IMR-90 (cell line): ENCODE data around the gene GOLGA1. TPM values are rescaled to one million over a fixed set of nuclear protein-coding genes. Genes with fewer than 3 reads are reported as not detected.

Experiments
- ATAC-seq: fragments of 200-7000 bp; cut with Tn5 transposase; 2 replicates; pipeline ENCODE4 v1.9.1; 2020; ENCODE audit warnings: low read depth, mild to moderate bottlenecking, moderate library complexity
- BruUV-seq: library from RNA; stranded (reverse); fragments of 400-500 nt; replicated peaks from 2 replicates; lab custom pipeline; 2021; lab: Mats Ljungman, UMichigan
- CTCF ChIA-PET: fragments of 300-600 bp; formaldehyde crosslinking; extraction: SDS; loops from one replicate; lab custom pipeline; 2021; ENCODE audit warnings: antibody characterized with exemption; lab: Yijun Ruan, JAX
- POLR2A ChIA-PET: fragments of 300-600 bp; sonication (Branson Sonifier 250); formaldehyde crosslinking; loops from one replicate; lab custom pipeline; 2022; ENCODE audit warnings: antibody characterized with exemption; ENCODE audit not compliant: unreplicated experiment; lab: Charles Lee
- DNase-seq: peaks from one replicate; pipeline ENCODE4 v3.0.0; 2013
- H2AFZ ChIP-seq: replicated peaks from 2 replicates; pipeline ENCODE3; 2013; ENCODE audit warnings: low read length, mild to moderate bottlenecking; ENCODE audit not compliant: poor library complexity
- H2AK5ac ChIP-seq: 2 replicates; pipeline ENCODE4 v1.6.1; 2013; ENCODE audit warnings: low read depth, low read length, inconsistent platforms
- H2AK9ac ChIP-seq: replicated peaks from 2 replicates; pipeline ENCODE3; 2013; ENCODE audit warnings: mild to moderate bottlenecking, low read depth, low read length, moderate library complexity; ENCODE audit not compliant: poor library complexity
- H2BK120ac ChIP-seq: 2 replicates; pipeline ENCODE4 v1.6.1; 2013; ENCODE audit warnings: low read depth, low read length, inconsistent platforms
- H2BK15ac ChIP-seq: 3 replicates; pipeline ENCODE4 v1.6.1; 2013; ENCODE audit warnings: low read depth, low read length, inconsistent platforms
- H2BK20ac ChIP-seq: 2 replicates; pipeline ENCODE4 v1.6.1; 2013; ENCODE audit warnings: low read depth, mild to moderate bottlenecking, inconsistent platforms, low read length, moderate library complexity
- H2BK5ac ChIP-seq: 2 replicates; pipeline ENCODE4 v1.6.1; 2013; ENCODE audit warnings: mild to moderate bottlenecking, low read depth, low read length, inconsistent platforms; ENCODE audit not compliant: poor library complexity, severe bottlenecking
- H3K14ac ChIP-seq: replicated peaks from 2 replicates; pipeline ENCODE4 v1.6.1; 2013; ENCODE audit warnings: low read depth, low read length, inconsistent platforms
- H3K18ac ChIP-seq: 2 replicates; pipeline ENCODE4 v1.6.1; 2013; ENCODE audit warnings: low read depth, low read length, control low read depth
- H3K23ac ChIP-seq: 2 replicates; pipeline ENCODE4 v1.6.1; 2013; ENCODE audit warnings: low read depth, low read length, inconsistent platforms
- H3K27ac ChIP-seq: 2 replicates; pipeline ENCODE4 v1.5.1; 2013; ENCODE audit warnings: mild to moderate bottlenecking, control low read depth, low read length; ENCODE audit not compliant: insufficient read depth
- H3K27me3 ChIP-seq: 2 replicates; pipeline ENCODE4 v1.6.1; 2013; ENCODE audit warnings: low read length; ENCODE audit not compliant: control insufficient read depth, insufficient read depth
- H3K36me3 ChIP-seq: 2 replicates; pipeline ENCODE4 v1.6.1; 2013; ENCODE audit warnings: low read length, mixed read lengths; ENCODE audit not compliant: control insufficient read depth, insufficient read depth
- H3K4ac ChIP-seq: 2 replicates; pipeline ENCODE4 v1.6.1; 2013; ENCODE audit warnings: low read depth, low read length, inconsistent platforms
- H3K4me1 ChIP-seq: 2 replicates; pipeline ENCODE4 v1.6.1; 2013; ENCODE audit warnings: low read length, mixed read lengths; ENCODE audit not compliant: control insufficient read depth, insufficient read depth
- H3K4me2 ChIP-seq: 2 replicates; pipeline ENCODE4 v1.6.1; 2013; ENCODE audit warnings: low read depth, mild to moderate bottlenecking, control low read depth, low read length, moderate library complexity
- H3K4me3 ChIP-seq: 2 replicates; pipeline ENCODE4 v1.5.1; 2013; ENCODE audit warnings: low read depth, mild to moderate bottlenecking, control low read depth, low read length, moderate library complexity; ENCODE audit not compliant: insufficient read depth
- H3K56ac ChIP-seq: 2 replicates; pipeline ENCODE4 v1.6.1; 2013; ENCODE audit warnings: low read length, inconsistent platforms; ENCODE audit not compliant: insufficient read depth; ENCODE audit errors: extremely low read depth
- H3K79me1 ChIP-seq, 2 experiments: 2 replicates each; pipeline ENCODE4 v1.6.1; 2013; ENCODE audit warnings: low read length in 2 of 2, inconsistent platforms in 1 of 2, low read depth in 1 of 2
- H3K9ac ChIP-seq: 2 replicates; pipeline ENCODE4 v1.6.1; 2013; ENCODE audit warnings: low read depth, low read length, control low read depth
- H3K9me1 ChIP-seq: 2 replicates; pipeline ENCODE4 v1.6.1; 2013; ENCODE audit warnings: low read length, inconsistent platforms; ENCODE audit not compliant: insufficient read depth
- H3K9me3 ChIP-seq: 2 replicates; pipeline ENCODE4 v1.6.1; 2013; ENCODE audit warnings: low read length; ENCODE audit not compliant: control insufficient read depth, insufficient read depth
- H4K20me1 ChIP-seq: 2 replicates; pipeline ENCODE4 v1.6.1; 2013; ENCODE audit warnings: low read length, inconsistent platforms; ENCODE audit not compliant: insufficient read depth
- H4K5ac ChIP-seq: 2 replicates; pipeline ENCODE4 v1.6.1; 2013; ENCODE audit warnings: mild to moderate bottlenecking, low read depth, low read length, control low read depth
- H4K8ac ChIP-seq, 2 experiments: 2 replicates each; pipeline ENCODE4 v1.6.1; 2013; ENCODE audit warnings: low read depth in 2 of 2, low read length in 2 of 2, control low read depth in 1 of 2, inconsistent platforms in 1 of 2
- H4K91ac ChIP-seq: 2 replicates; pipeline ENCODE4 v1.6.1; 2013; ENCODE audit warnings: low read depth, low read length, inconsistent platforms; ENCODE audit not compliant: insufficient read depth
- CEBPB ChIP-seq: IDR thresholded peaks from 2 replicates; pipeline ENCODE4 v1.6.1; 2012; ENCODE audit warnings: low read depth, low read length, improper control_type of control experiment
- CHD1 ChIP-seq: IDR thresholded peaks from 2 replicates; pipeline ENCODE4 v1.6.1; 2012; ENCODE audit warnings: low read depth, low read length, improper control_type of control experiment
- CTCF ChIP-seq: conservative IDR thresholded peaks from 2 replicates; pipeline ENCODE4 v1.5.1; 2012; ENCODE audit warnings: mild to moderate bottlenecking, low read depth, low read length, improper control_type of control experiment
- MAFK ChIP-seq: IDR thresholded peaks from 2 replicates; pipeline ENCODE4 v1.6.1; 2012; ENCODE audit warnings: low read depth, low read length, improper control_type of control experiment
- POLR2A ChIP-seq: IDR thresholded peaks from 2 replicates; pipeline ENCODE4 v1.6.1; 2012; ENCODE audit warnings: mild to moderate bottlenecking, low read depth, low read length
- RCOR1 ChIP-seq: IDR thresholded peaks from 2 replicates; pipeline ENCODE4 v1.6.1; 2012; ENCODE audit warnings: mild to moderate bottlenecking, low read length, improper control_type of control experiment; ENCODE audit not compliant: insufficient replicate concordance
- USF2 ChIP-seq: fragments of 150-350 bp; IDR thresholded peaks from 2 replicates; pipeline ENCODE4 v1.6.1; 2017; ENCODE audit warnings: mild to moderate bottlenecking, antibody characterized with exemption, low read length, low read depth
- WGBS, 2 experiments: methylation state at CpG; one replicate each; pipeline versions ENCODE4 v1.1.5 to v1.1.7; 2013; ENCODE audit warnings: missing lambda C conversion rate in 2 of 2; ENCODE audit not compliant: insufficient read length in 1 of 2; ENCODE audit errors: extremely low coverage in 2 of 2; 5-methylcytosine and 5-hydroxymethylcytosine counted together
- dilution Hi-C: fragments of 300-500 bp; cut with HindIII; formaldehyde crosslinking; loops from one replicate; pipeline ENCODE4 v1.14.3; 2018; ENCODE audit warnings: low sequenced_read_pairs; ENCODE audit not compliant: unreplicated experiment
- in situ Hi-C: fragments of 300-500 bp; cut with MboI; formaldehyde crosslinking; loops from 3 replicates; pipeline ENCODE4 v1.14.3; 2019; ENCODE audit warnings: low sequenced_read_pairs, inconsistent platforms, mixed read lengths
- intact Hi-C: fragments of 100-400 bp; cut with micrococcal nuclease; formaldehyde crosslinking; loops from 2 replicates; pipeline ENCODE4 v1.10.0; 2022
- polyA plus RNA-seq, 3 experiments: library from polyadenylated mRNA; depleted of rRNA; stranded (reverse); fragments of >200 nt; gene quantifications; 2 replicates each; pipeline ENCODE4 v1.2.3, GENCODE V29; 2012; ENCODE audit warnings: low replicate concordance in 1 of 3
- total RNA-seq: library from RNA; depleted of rRNA; stranded (reverse); fragments of >200 nt; gene quantifications from 2 replicates; pipeline ENCODE4 v1.2.3, GENCODE V29; 2012

The GOLGA1 gene
- total and polyA plus RNA-seq, 2 of the 4 experiments (the other 2 are of a cell fraction) = 10.6 to 12.7 TPM

DNA sequence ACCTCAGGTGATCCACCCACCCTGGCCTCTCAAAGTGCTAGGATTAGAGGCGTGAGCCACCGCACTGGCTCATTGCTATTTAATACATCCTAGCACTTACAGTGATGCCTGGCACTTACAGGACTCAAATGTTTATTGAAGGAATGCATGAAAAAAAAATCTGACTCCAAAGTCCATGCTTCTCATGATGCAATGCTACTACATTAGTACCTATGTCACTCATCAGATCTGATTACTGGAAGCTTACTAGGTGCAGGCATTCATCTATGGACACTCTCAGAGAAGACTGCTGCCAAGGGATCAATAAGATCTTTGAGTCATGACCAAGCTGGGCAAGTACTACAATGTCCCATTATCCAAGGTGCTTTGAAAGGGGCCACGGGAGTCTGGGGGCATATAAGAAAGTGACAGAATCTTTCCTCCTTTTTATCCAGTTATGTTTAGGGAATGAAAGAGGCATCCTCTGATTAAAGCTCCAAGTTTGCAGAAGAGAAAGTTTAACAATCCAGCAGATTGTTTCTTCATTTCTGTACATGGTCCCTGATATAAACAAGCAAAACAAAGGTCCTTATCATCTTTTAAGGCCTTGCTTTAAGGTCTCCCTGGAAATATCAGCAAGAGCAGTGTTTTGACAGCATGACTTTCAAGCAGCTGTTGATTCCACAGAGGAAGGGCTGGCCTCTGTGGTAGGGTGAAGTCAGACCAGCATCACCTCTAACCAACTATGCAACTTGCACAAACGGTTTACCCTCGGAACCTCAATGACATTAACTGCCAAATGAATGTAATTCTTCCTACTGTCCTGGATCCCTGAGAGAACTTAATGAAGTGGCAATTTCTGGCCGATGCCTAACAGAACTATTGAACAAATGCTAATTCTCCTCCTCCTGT lies 43.1 kb downstream of the GOLGA1 start:
- H3K36me3 ChIP-seq = peaks cover 25% of the 10 kb centered on the region
- DNase-seq = peak; percentile 52
- no CpG with 5 or more reads among the region's 6 CpGs for WGBS, 2 experiments

More for the DNA sequence above, 43.1 kb downstream of the GOLGA1 start:
- in situ Hi-C loops = no loop called here
- H3K23ac ChIP-seq = no peak overlapping the region
- H4K5ac ChIP-seq = no peak overlapping the region
- H2AFZ ChIP-seq = no peak overlapping the region
- H3K9me1 ChIP-seq = peaks cover 3% of the 10 kb centered on the region; the same call in 1 of the 2 replicates
- ATAC-seq = peak; percentile 32; the same call in 1 of the 2 replicates
- no peak overlapping the region for H3K4ac ChIP-seq
- H3K4me3 ChIP-seq = no peak overlapping the region
- H3K9ac ChIP-seq = no peak overlapping the region
- H2BK5ac ChIP-seq = no peak overlapping the region
- no peaks in the 10 kb centered on the region; the same call in 1 of the 2 replicates for H4K20me1 ChIP-seq
- H2BK15ac ChIP-seq = no peak overlapping the region
- H2AK9ac ChIP-seq = no peak overlapping the region
- no peak overlapping the region for H3K27ac ChIP-seq
- no peak overlapping the region for H3K18ac ChIP-seq
- H2BK20ac ChIP-seq = no peak overlapping the region
- intact Hi-C loops = no loop called here
- H3K14ac ChIP-seq = no peak overlapping the region
- ChIA-PET POLR2A (no interaction called here), CTCF (no interaction called here)
- no TSS peak for BruUV-seq
- H3K56ac ChIP-seq = no peak overlapping the region
- H3K79me1 ChIP-seq = peaks cover 4 to 7% of the 10 kb centered on the region in 2 experiments; a peak in 3 of 4 replicates
- H3K9me3 ChIP-seq = no peaks in the 10 kb centered on the region
- no peak overlapping the region for H2BK120ac ChIP-seq
- H4K8ac ChIP-seq = no peak overlapping the region
- H3K4me2 ChIP-seq = no peak overlapping the region
- no peaks in the 10 kb centered on the region for H3K27me3 ChIP-seq
- dilution Hi-C loops = no loop called here
- TF ChIP-seq RCOR1 (no peak), USF2 (no peak), CHD1 (no peak), MAFK (no peak), CEBPB (peak; percentile 56; the same call in 1 of the 2 replicates), CTCF (no peak), POLR2A (no peak)
- no peak overlapping the region for H2AK5ac ChIP-seq
- H4K91ac ChIP-seq = no peak overlapping the region
- H3K4me1 ChIP-seq = 0 out of 2 replicates have a peak, but pooled peaks cover 2% of the 10 kb centered on the region
